HepG2 (cell line): ENCODE measurements around the gene BCL2. TPM values are rescaled to one million over a fixed set of nuclear protein-coding genes. Genes with fewer than 3 reads are reported as not detected.

Source experiments
- ATAC-seq: fragments of 200-7000 bp; cut with Tn5 transposase; 3 replicates; pipeline ENCODE4 v1.9.1; 2020; ENCODE audit warnings: mild to moderate bottlenecking, moderate library complexity
- BruUV-seq: library from RNA; stranded (reverse); fragments of 400-500 nt; replicated peaks from 2 replicates; lab custom pipeline; 2021; lab: Mats Ljungman, UMichigan
- CTCF ChIA-PET: fragments of 300-600 bp; formaldehyde crosslinking; extraction: SDS; loops from one replicate; lab custom pipeline; 2021; ENCODE audit warnings: low total read pairs, inconsistent platforms, low intra/inter-chr PET ratio; lab: Yijun Ruan, JAX
- POLR2A ChIA-PET: fragments of 350-600 bp; sonication (Branson Sonifier 250); formaldehyde crosslinking; loops from one replicate; lab custom pipeline; 2020; ENCODE audit warnings: antibody characterized with exemption, inconsistent platforms; lab: Yijun Ruan, JAX
- DNase-seq: peaks from one replicate; pipeline ENCODE4 v3.0.0-alpha.2; 2015; ENCODE audit warnings: low spot score
- FAIRE-seq: peaks from 3 replicates; lab custom pipeline; 2011; peaks lifted over from hg19 to GRCh38; lab: Jason Lieb, UNC
- H2AFZ ChIP-seq: one replicate; pipeline ENCODE4 v1.6.1; 2011; ENCODE audit warnings: low read length, inconsistent platforms
- H3K27ac ChIP-seq: fragments of 300-600 bp; 3 replicates; pipeline ENCODE4 v1.8.0; 2011; ENCODE audit warnings: mixed run types, mild to moderate bottlenecking, mixed read lengths, low read length, inconsistent platforms; ENCODE audit not compliant: insufficient read depth; ENCODE audit errors: extremely low read length
- H3K27me3 ChIP-seq, 2 experiments: fragments of 200-600 bp in 1 of 2; 2 replicates in 1 of 2; 3 replicates in 1 of 2; pipeline versions ENCODE4 v1.6.0 to v1.8.0; 2011; ENCODE audit warnings: low read length in 2 of 2, mild to moderate bottlenecking in 2 of 2, moderate library complexity in 2 of 2, inconsistent platforms in 1 of 2; ENCODE audit not compliant: insufficient read depth in 2 of 2, control insufficient read depth in 1 of 2
- H3K36me3 ChIP-seq, 2 experiments: fragments of 200-600 bp in 1 of 2; replicated peaks in 1 of 2; 2 replicates in 1 of 2; 3 replicates in 1 of 2; pipeline versions ENCODE4 v1.5.1 to v1.8.0; 2011; ENCODE audit warnings: low read length in 2 of 2, inconsistent platforms in 1 of 2; ENCODE audit not compliant: insufficient read depth in 2 of 2, control insufficient read depth in 1 of 2
- H3K4me1 ChIP-seq: 2 replicates; pipeline ENCODE4 v1.5.1; 2012; ENCODE audit warnings: low read length, inconsistent platforms; ENCODE audit not compliant: insufficient read depth
- H3K4me2 ChIP-seq: 2 replicates; pipeline ENCODE4 v1.6.0; 2011; ENCODE audit warnings: low read depth, low read length, inconsistent platforms
- H3K4me3 ChIP-seq, 3 experiments: fragments of 200-600 bp in 1 of 3; sonication (generic), shearing (Covaris generic) in 1 of 3; replicated peaks in 1 of 3; 2 replicates each; pipeline ENCODE4 v1.5.1; 2011 to 2016; ENCODE audit warnings: low read length in 3 of 3, inconsistent platforms in 2 of 3, low read depth in 2 of 3, mild to moderate bottlenecking in 2 of 3, control low read depth in 1 of 3, mixed read lengths in 1 of 3; ENCODE audit not compliant: insufficient read depth in 1 of 3
- H3K79me2 ChIP-seq: one replicate; pipeline ENCODE4 v1.6.1; 2011; ENCODE audit warnings: low read length, inconsistent platforms; ENCODE audit not compliant: insufficient read depth
- H3K9ac ChIP-seq: 2 replicates; pipeline ENCODE4 v1.6.0; 2011; ENCODE audit warnings: mild to moderate bottlenecking, low read depth, low read length, inconsistent platforms; ENCODE audit not compliant: insufficient read depth
- H3K9me3 ChIP-seq: 2 replicates; pipeline ENCODE4 v1.5.1; 2012; ENCODE audit warnings: mild to moderate bottlenecking, low read length
- H4K20me1 ChIP-seq: 2 replicates; pipeline ENCODE4 v1.6.0; 2011; ENCODE audit warnings: inconsistent platforms, mild to moderate bottlenecking, low read length, moderate library complexity; ENCODE audit not compliant: insufficient read depth
- AGO1 ChIP-seq: fragments of 200-400 bp; formaldehyde crosslinking; IDR thresholded peaks from 2 replicates; pipeline ENCODE4 v1.6.1; 2017; ENCODE audit warnings: mild to moderate bottlenecking, low read depth, low read length, moderate library complexity; ENCODE audit not compliant: poor library complexity, severe bottlenecking
- ATM ChIP-seq: fragments of 450-650 bp; IDR thresholded peaks from 2 replicates; pipeline ENCODE4 v1.7.1; 2017; ENCODE audit warnings: mild to moderate bottlenecking, borderline replicate concordance
- CHD2 ChIP-seq: IDR thresholded peaks from 2 replicates; pipeline ENCODE4 v1.6.1; 2011; ENCODE audit warnings: low read depth, low read length, improper control_type of control experiment
- KAT2B ChIP-seq: fragments of 150-350 bp; IDR thresholded peaks from 2 replicates; pipeline ENCODE4 v1.6.1; 2014; ENCODE audit warnings: low read depth, low read length, borderline replicate concordance
- MXD3 ChIP-seq: IDR thresholded peaks from 2 replicates; pipeline ENCODE4 v1.6.1; 2016; ENCODE audit warnings: mild to moderate bottlenecking, missing biosample characterization, missing genetic modification reagents
- PPARG ChIP-seq: conservative IDR thresholded peaks from 2 replicates; pipeline ENCODE4 v1.6.1; 2016; ENCODE audit warnings: missing biosample characterization, missing genetic modification reagents
- ZMYM2 ChIP-seq: sonication (generic); formaldehyde crosslinking; IDR thresholded peaks from 2 replicates; pipeline ENCODE4 v1.8.0; 2022; ENCODE audit warnings: mild to moderate bottlenecking, missing genetic modification reagents
- ZNF337 ChIP-seq: sonication (generic); formaldehyde crosslinking; IDR thresholded peaks from 2 replicates; pipeline ENCODE4 v1.5.1; 2020; ENCODE audit warnings: missing genetic modification reagents, low read depth, mild to moderate bottlenecking, borderline replicate concordance
- ZNF510 ChIP-seq: sonication (generic); formaldehyde crosslinking; IDR thresholded peaks from 2 replicates; pipeline ENCODE4 v1.4.0; 2020; ENCODE audit warnings: low read depth, mild to moderate bottlenecking, missing genetic modification reagents
- ZNF580 ChIP-seq: IDR thresholded peaks from 2 replicates; pipeline ENCODE4 v1.6.1; 2016; ENCODE audit warnings: low read depth, borderline replicate concordance
- ZNF703 ChIP-seq: sonication (generic); formaldehyde crosslinking; IDR thresholded peaks from 2 replicates; pipeline ENCODE4 v1.5.1; 2020; ENCODE audit warnings: missing genetic modification reagents, mild to moderate bottlenecking, moderate library complexity, borderline replicate concordance
- ZNF781 ChIP-seq: sonication (generic); formaldehyde crosslinking; IDR thresholded peaks from 2 replicates; pipeline ENCODE4 v1.5.1; 2020; ENCODE audit warnings: borderline replicate concordance, mild to moderate bottlenecking, missing genetic modification reagents; ENCODE audit errors: not compliant biosample characterization
- WGBS: methylation state at CpG from one replicate; pipeline ENCODE4 v1.1.6; 2017; ENCODE audit warnings: low lambda C conversion rate; 5-methylcytosine and 5-hydroxymethylcytosine counted together
- in situ Hi-C: cut with HindIII; loops from 2 replicates; pipeline ENCODE4 v1.10.0; 2017; ENCODE audit warnings: low pct_unique_long_range_greater_than_20kb; ENCODE audit not compliant: extremely low pct_ligation_motif_present
- intact Hi-C: fragments of 100-400 bp; cut with micrococcal nuclease; formaldehyde crosslinking; loops from one replicate; pipeline ENCODE4 v1.10.0; 2022; ENCODE audit not compliant: unreplicated experiment
- polyA plus RNA-seq, 8 experiments: library from polyadenylated mRNA; depleted of rRNA in 3 of 8; stranded (reverse) in 7 of 8; unstranded in 1 of 8; fragments of >200 nt; fragmentation: Illumina TruSeq in 4 of 8; extraction: Trizol in 4 of 8; gene quantifications; 2 replicates each; pipeline versions ENCODE4 v1.2.1 to v1.2.3, GENCODE V29; 2011 to 2016; ENCODE audit warnings: low read depth in 4 of 8, missing spikeins in 1 of 8, mixed read lengths in 1 of 8; ENCODE audit not compliant: insufficient read depth in 1 of 8
- total RNA-seq, 5 experiments: library from RNA; depleted of rRNA; stranded (reverse); fragments of >200 nt; fragmentation: Illumina TruSeq; extraction: Trizol; gene quantifications; 2 replicates each; pipeline ENCODE4 v1.2.3, GENCODE V29; 2016; ENCODE audit warnings: low read depth in 1 of 5

Gene BCL2
- total and polyA plus RNA-seq, 2 of the 13 experiments (the other 11 are each of a cell fraction or from before 2014, with no cell fraction given): 0.07 to 0.53 TPM

DNA sequence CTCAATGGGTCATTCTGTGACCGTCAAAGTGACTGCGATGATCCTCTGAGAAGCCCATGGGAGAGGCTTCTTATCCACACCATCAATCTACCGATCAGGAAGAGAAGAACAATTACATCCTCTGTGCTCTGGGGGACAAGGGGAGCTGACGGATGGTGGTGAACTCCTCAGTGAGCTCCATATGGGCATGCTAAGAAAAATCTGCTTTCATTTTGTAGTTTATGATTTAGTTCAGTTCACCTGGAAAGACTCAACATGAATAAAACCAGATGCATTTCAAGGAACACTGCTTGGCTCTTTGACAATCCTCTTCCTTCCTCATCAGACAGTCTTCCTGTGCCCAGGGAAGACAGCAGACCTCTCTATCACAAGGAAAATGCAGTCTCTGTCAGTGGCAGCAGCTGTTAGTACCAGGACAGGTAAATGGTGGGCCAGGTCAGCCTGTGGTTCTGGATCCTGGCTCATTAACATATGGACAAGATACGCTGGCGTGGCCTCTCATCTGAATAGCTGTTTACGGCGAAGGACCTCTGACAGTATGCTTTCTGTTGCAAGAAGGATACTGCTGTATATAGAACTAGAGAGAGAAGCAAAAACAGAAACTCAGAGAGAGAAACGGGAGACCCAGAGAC lies 176.9 kb downstream of the BCL2 start (continued):
- TF ChIP-seq AGO1: no peak
- TF ChIP-seq ZNF580: no peak
- no peak for TF ChIP-seq KAT2B
- no peak for TF ChIP-seq MXD3 (CRISPR knock-in tag)
- no peak for TF ChIP-seq ZNF510 (CRISPR knock-in tag)
- TF ChIP-seq CHD2: no peak

GRCh38 chr18:63141778-63142176 lies 177.8 kb downstream of the BCL2 start:
- no peaks in the 10 kb centered on the region for H3K79me2 ChIP-seq
- H3K4me3 ChIP-seq: no peak overlapping the region
- no peak overlapping the region for H2AFZ ChIP-seq
- ChIA-PET CTCF (no interaction called here), POLR2A (no interaction called here)
- no TSS peak for BruUV-seq
- 13% methylated on average over 10 of the region's 10 CpGs for WGBS
- ATAC-seq: no peak
- no peak overlapping the region for H3K27ac ChIP-seq
- H3K9me3 ChIP-seq: no peaks in the 10 kb centered on the region
- peaks cover 3 to 43% of the 10 kb centered on the region in 2 experiments for H3K27me3 ChIP-seq
- H4K20me1 ChIP-seq: no peaks in the 10 kb centered on the region
- no peak for FAIRE-seq
- intact Hi-C loops: no loop called here
- no peak for TF ChIP-seq ZNF781
- no peak for TF ChIP-seq ZMYM2
- TF ChIP-seq ZNF337: no peak
- no peak for TF ChIP-seq ZNF703
- no peak for TF ChIP-seq PPARG (CRISPR knock-in tag)
- TF ChIP-seq ATM: no peak
- TF ChIP-seq, all 625 proteins: peak for 0
- in situ Hi-C loops: no loop called here
- no peaks in the 10 kb centered on the region for H3K36me3 ChIP-seq
- H3K4me2 ChIP-seq: no peak overlapping the region
- H3K9ac ChIP-seq: no peak overlapping the region
- H3K4me1 ChIP-seq: no peaks in the 10 kb centered on the region
- DNase-seq: no peak
